ENCODE results near the gene ASPRV1. TPM values are rescaled to one million over a fixed set of nuclear protein-coding genes. Genes with fewer than 3 reads are reported as not detected.

ASPRV1 gene
- 0.36 and 0.57 TPM in 2 replicates for polyA plus RNA-seq (2011; rRNA removed)
- 0.22 and 0.27 TPM in 2 replicates for polyA plus RNA-seq (2012; cell fraction: cytosol; rRNA removed)
- 0.43 and 0.48 TPM in 2 replicates for polyA plus RNA-seq (2012; cell fraction: nucleus; rRNA removed)
- 0.30 to 0.36 TPM (median 0.31 TPM) in 3 replicates for polyA plus RNA-seq (2017; fragmentation: RNase III; extraction: RNeasy Plus Mini Kit Qiagen cat#74134 plus additional on column Dnase treatment)
- polyA minus RNA-seq (2011; rRNA and poly(A)+ RNA removed) = 0.21 and 0.63 TPM in 2 replicates

DNA sequence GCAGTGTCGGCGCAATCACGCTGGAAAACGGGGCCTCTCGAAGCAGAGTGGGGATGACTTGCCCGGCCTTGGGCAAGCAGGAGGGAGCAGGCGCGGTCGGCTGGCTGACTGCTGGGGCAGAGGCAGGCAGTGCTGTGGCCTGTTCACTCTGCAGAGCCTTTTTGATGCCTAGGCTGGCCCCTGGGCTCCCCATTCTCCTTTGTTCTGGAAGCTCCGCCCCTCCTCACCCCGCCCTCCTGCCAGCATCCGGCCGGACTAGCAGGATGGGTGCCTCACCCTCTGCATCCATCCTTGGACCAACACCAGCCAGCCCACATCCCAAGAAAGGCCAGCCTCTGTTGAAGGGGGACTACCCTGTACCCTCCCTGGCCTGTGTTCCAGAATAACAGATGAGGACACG, at the start of gene ASPRV1:
Gene ASPRV1, minus strand, starts transcription at position 136 of the 400 bp plus-strand sequence. CDS start 195 bp downstream, outside the sequence.
- Histone ChIP-seq H3K4me2 (no peak within 1 kb of the TSS), H3K9me3 (no peaks in the 10 kb centered on the region), H3K27ac (no peak within 1 kb of the TSS), H3K4me1 (no peaks in the 10 kb centered on the region), H3K4me3 (no peak within 1 kb of the TSS)
- WGBS (ENCODE audit: missing lambda C conversion rate) = 87% methylated on average over 12 of the region's 14 CpGs
- POLR2A ChIA-PET = no interaction called here
- TF ChIP-seq BHLHE40 (IDR thresholded peaks at IDR 0.05; ENCODE audit: low read depth, low read length) (no peak), ZC3H11A (IDR thresholded peaks at IDR 0.05) (no peak), CHD2 (IDR thresholded peaks at IDR 0.05; ENCODE audit: low read length, partially characterized antibody) (no peak), HOXB13 (CRISPR knock-in tag; IDR thresholded peaks at IDR 0.05; ENCODE audit: low read depth) (no peak), ZSCAN20 (CRISPR knock-in tag; IDR thresholded peaks at IDR 0.05) (no peak), PBX3 (IDR thresholded peaks at IDR 0.05) (no peak)
- DNase-seq (ENCODE audit: low read depth in 1 of 2, low spot score in 1 of 2) = no peak
- no peak for FAIRE-seq
- no peak for ATAC-seq
- CTCF ChIA-PET = interaction anchor here (0.7 to 1.3 kb wide), 2 partner anchors 9 to 11 kb away, joined by 3 read pairs; no protein-coding TSS in a partner anchor

DNA sequence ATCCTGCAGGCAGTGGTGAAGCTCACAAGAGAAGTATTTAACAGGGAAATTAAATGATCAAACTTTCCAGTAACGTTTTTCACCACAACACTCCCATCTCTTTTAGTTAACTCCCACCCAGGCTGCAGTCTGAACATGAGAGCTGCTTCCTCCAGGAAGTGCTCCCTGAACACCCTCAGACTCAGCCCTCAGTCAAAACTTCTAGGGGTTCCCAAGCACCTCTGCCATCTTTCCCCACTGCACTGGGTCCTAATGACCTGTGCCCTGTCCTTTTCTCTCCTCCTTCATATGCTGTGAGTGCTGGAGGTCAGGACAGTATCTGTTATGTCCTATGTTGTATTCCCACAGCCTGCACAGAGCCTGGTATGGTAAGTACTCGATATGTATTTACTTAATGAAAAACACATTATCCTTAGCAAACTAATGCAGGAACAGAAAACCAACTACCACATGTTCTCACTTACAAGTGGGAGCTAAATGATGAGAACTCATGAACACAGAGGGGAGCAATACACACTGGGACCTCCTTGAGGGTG, 49.2 kb upstream of the ASPRV1 start:
- 24% methylated on average over 2 of the region's 2 CpGs for whole genome bisulfite sequencing (ENCODE audit: missing lambda C conversion rate)
- no peak for TF ChIP-seq EHF (CRISPR knock-in tag; IDR thresholded peaks at IDR 0.05)
- no peak for TF ChIP-seq NR3C1 (IDR thresholded peaks at IDR 0.05)
- TF ChIP-seq NFE2L2 (conservative IDR thresholded peaks at IDR 0.05; ENCODE audit: low read length) = no peak
- FAIRE-seq (no peak), DNase-seq (ENCODE audit: low read depth in 1 of 2, low spot score in 1 of 2) (no peak), ATAC-seq (peak in 1 of 2 experiments; percentile 26; a peak in 3 of 6 replicates)
- Histone ChIP-seq H3K4me3 (no peak overlapping the region), H3K4me1 (no peaks in the 10 kb centered on the region), H3K4me2 (no peak overlapping the region), H3K9me3 (no peaks in the 10 kb centered on the region), H3K27ac (no peak overlapping the region)
- POLR2A ChIA-PET = no interaction called here
- CTCF ChIA-PET = interaction anchor here (1.1 kb wide), 1 partner anchor 97 kb away, joined by 3 read pairs; no protein-coding TSS in a partner anchor

GRCh38 chr2:70009762-70010575, 48.5 kb upstream of the ASPRV1 start:
- TF ChIP-seq BHLHE40 (IDR thresholded peaks at IDR 0.05; ENCODE audit: low read depth, low read length) = no peak
- TF ChIP-seq MAFK (IDR thresholded peaks at IDR 0.05; ENCODE audit: partially characterized antibody) = no peak
- TF ChIP-seq, protein P1, sequence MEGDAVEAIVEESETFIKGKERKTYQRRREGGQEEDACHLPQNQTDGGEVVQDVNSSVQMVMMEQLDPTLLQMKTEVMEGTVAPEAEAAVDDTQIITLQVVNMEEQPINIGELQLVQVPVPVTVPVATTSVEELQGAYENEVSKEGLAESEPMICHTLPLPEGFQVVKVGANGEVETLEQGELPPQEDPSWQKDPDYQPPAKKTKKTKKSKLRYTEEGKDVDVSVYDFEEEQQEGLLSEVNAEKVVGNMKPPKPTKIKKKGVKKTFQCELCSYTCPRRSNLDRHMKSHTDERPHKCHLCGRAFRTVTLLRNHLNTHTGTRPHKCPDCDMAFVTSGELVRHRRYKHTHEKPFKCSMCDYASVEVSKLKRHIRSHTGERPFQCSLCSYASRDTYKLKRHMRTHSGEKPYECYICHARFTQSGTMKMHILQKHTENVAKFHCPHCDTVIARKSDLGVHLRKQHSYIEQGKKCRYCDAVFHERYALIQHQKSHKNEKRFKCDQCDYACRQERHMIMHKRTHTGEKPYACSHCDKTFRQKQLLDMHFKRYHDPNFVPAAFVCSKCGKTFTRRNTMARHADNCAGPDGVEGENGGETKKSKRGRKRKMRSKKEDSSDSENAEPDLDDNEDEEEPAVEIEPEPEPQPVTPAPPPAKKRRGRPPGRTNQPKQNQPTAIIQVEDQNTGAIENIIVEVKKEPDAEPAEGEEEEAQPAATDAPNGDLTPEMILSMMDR (IDR thresholded peaks at IDR 0.05) = no peak
- no peak for TF ChIP-seq RNF2 (IDR thresholded peaks at IDR 0.05; ENCODE audit: borderline replicate concordance, low read depth)
- TF ChIP-seq E2F6 (IDR thresholded peaks at IDR 0.05; ENCODE audit: borderline replicate concordance, low read depth) = no peak
- no peak for TF ChIP-seq NFE2L2 (conservative IDR thresholded peaks at IDR 0.05; ENCODE audit: low read length)
- TF ChIP-seq, protein P2, sequence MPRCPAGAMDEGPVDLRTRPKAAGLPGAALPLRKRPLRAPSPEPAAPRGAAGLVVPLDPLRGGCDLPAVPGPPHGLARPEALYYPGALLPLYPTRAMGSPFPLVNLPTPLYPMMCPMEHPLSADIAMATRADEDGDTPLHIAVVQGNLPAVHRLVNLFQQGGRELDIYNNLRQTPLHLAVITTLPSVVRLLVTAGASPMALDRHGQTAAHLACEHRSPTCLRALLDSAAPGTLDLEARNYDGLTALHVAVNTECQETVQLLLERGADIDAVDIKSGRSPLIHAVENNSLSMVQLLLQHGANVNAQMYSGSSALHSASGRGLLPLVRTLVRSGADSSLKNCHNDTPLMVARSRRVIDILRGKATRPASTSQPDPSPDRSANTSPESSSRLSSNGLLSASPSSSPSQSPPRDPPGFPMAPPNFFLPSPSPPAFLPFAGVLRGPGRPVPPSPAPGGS (IDR thresholded peaks at IDR 0.05) = no peak
- no peak for TF ChIP-seq KDM5A (IDR thresholded peaks at IDR 0.05)
- no peak for TF ChIP-seq CBX2 (IDR thresholded peaks at IDR 0.05; ENCODE audit: borderline replicate concordance, low read depth)
- TF ChIP-seq JUNB (IDR thresholded peaks at IDR 0.05) = no peak
- no peak for TF ChIP-seq TFCP2L1 (CRISPR knock-in tag; IDR thresholded peaks at IDR 0.05)
- no peak for TF ChIP-seq CHD2 (IDR thresholded peaks at IDR 0.05; ENCODE audit: low read length, partially characterized antibody)
- no peak for TF ChIP-seq ZC3H11A (IDR thresholded peaks at IDR 0.05)
- no peak for TF ChIP-seq ZNF302 (CRISPR knock-in tag; IDR thresholded peaks at IDR 0.05)
- CTCF ChIA-PET = interaction anchor here (1.1 to 2.1 kb wide), 3 partner anchors 11 to 96 kb away, joined by 3 to 11 read pairs (median 3); no protein-coding TSS in a partner anchor
- no peak; a peak in 1 of 6 replicates for ATAC-seq
- no peak for FAIRE-seq
- Histone ChIP-seq H3K4me1 (no peaks in the 10 kb centered on the region), H3K9me3 (no peaks in the 10 kb centered on the region), H3K4me2 (no peak overlapping the region), H3K27ac (no peak overlapping the region), H3K4me3 (no peak overlapping the region)
- POLR2A ChIA-PET = no interaction called here
- WGBS (ENCODE audit: missing lambda C conversion rate) = 82% methylated on average over 12 of the region's 12 CpGs
- no peak for DNase-seq (ENCODE audit: low read depth in 1 of 2, low spot score in 1 of 2)
